ENCODE results near the gene PARP12. TPM values are rescaled to one million over a fixed set of nuclear protein-coding genes. Genes with fewer than 3 reads are reported as not detected.

Gene PARP12
- total and polyA plus RNA-seq, 10 of the 15 experiments (the other 5 are each of a cell fraction or from before 2014, with no cell fraction given), result 0.98 to 51.8 (median 18.0) TPM

DNA sequence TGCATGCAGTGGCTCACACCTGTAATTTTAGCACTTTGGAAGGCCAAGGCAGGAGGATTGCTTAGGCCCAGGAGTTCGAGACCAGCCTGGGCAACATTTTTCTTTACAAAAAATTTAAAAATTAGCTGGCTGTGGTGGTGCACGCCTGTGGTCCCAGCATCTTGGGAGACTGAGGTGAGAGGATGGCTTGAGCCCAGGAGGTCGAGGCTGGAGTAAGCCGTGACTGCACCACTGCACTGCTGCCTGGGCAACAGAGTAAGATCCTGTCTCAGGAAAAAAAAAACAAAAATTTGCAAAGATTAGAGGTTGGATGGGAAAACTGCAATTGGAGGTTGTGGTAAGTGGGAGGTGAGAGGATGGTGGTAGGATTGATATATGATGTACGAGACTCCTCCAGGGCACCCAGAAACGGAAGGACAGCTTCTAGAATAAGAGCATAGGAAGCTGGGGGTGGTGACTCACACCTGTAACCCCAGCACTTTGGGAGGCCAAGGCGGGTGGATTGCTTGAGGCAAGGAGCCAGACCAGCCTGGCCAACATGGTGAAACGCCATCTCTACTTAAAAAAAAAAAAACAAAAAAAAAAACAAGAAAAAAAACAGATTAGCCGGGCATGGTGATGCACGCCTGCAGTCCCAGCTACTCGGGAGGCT lies 19.1 kb upstream of the PARP12 start:
- CTCF ChIA-PET, result no interaction called here
- no peak overlapping the region for H3K4me3 ChIP-seq
- no peaks in the 10 kb centered on the region for H3K36me3 ChIP-seq (ENCODE audit: control insufficient read depth in 2 of 2, insufficient read depth in 2 of 2, low read length in 1 of 2)
- H4K20me1 ChIP-seq (ENCODE audit: control insufficient read depth, insufficient read depth), result no peaks in the 10 kb centered on the region
- H3K4me1 ChIP-seq (ENCODE audit: control insufficient read depth, insufficient read depth, low read length), result peaks cover 15% of the 10 kb centered on the region
- DNase-seq (ENCODE audit: low read depth, low spot score) (no peak), FAIRE-seq (no peak), ATAC-seq (no peak)
- whole genome bisulfite sequencing (ENCODE audit: insufficient coverage, insufficient replicate concordance, low lambda C conversion rate, missing lambda C conversion rate), result 54% methylated on average over 10 of the region's 11 CpGs
- SMC1A ChIA-PET (ENCODE audit: uncharacterized antibody, unreplicated experiment), result no interaction called here
- peaks cover 0 to 11% of the 10 kb centered on the region in 2 experiments; a peak in 2 of 4 replicates for H3K27me3 ChIP-seq (replicated peaks in 1 of 2; ENCODE audit: control insufficient read depth in 2 of 2, insufficient read depth in 2 of 2, low read length in 1 of 2)
- no TSS peak for BruUV-seq (replicated peaks)
- TF ChIP-seq HDAC6 (IDR thresholded peaks at IDR 0.05; ENCODE audit: unreplicated experiment) (no peak), TAF1 (IDR thresholded peaks at IDR 0.05; ENCODE audit: borderline replicate concordance, low read depth, low read length) (no peak), SREBF1 (IDR thresholded peaks at IDR 0.05; ENCODE audit: low read length) (no peak), SMAD1 (IDR thresholded peaks at IDR 0.05; ENCODE audit: low read depth, partially characterized antibody) (no peak), NR2F1 (conservative IDR thresholded peaks at IDR 0.05) (no peak)
- TF ChIP-seq, protein P1, sequence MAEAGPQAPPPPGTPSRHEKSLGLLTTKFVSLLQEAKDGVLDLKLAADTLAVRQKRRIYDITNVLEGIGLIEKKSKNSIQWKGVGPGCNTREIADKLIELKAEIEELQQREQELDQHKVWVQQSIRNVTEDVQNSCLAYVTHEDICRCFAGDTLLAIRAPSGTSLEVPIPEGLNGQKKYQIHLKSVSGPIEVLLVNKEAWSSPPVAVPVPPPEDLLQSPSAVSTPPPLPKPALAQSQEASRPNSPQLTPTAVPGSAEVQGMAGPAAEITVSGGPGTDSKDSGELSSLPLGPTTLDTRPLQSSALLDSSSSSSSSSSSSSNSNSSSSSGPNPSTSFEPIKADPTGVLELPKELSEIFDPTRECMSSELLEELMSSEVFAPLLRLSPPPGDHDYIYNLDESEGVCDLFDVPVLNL (IDR thresholded peaks at IDR 0.05; ENCODE audit: low read depth, low read length), result no peak
- TF ChIP-seq, protein P2, sequence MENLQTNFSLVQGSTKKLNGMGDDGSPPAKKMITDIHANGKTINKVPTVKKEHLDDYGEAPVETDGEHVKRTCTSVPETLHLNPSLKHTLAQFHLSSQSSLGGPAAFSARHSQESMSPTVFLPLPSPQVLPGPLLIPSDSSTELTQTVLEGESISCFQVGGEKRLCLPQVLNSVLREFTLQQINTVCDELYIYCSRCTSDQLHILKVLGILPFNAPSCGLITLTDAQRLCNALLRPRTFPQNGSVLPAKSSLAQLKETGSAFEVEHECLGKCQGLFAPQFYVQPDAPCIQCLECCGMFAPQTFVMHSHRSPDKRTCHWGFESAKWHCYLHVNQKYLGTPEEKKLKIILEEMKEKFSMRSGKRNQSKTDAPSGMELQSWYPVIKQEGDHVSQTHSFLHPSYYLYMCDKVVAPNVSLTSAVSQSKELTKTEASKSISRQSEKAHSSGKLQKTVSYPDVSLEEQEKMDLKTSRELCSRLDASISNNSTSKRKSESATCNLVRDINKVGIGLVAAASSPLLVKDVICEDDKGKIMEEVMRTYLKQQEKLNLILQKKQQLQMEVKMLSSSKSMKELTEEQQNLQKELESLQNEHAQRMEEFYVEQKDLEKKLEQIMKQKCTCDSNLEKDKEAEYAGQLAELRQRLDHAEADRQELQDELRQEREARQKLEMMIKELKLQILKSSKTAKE (IDR thresholded peaks at IDR 0.05; ENCODE audit: low read depth, poor library complexity, severe bottlenecking), result no peak
- H3K9ac ChIP-seq (ENCODE audit: control insufficient read depth, insufficient read depth, low read length), result no peak overlapping the region
- in situ Hi-C loops (cut with MboI) (no loop called here), intact Hi-C loops (cut with micrococcal nuclease; ENCODE audit: unreplicated experiment) (no loop called here)
- no peak overlapping the region for H3K27ac ChIP-seq (ENCODE audit: control insufficient read depth, insufficient read depth)
- H3K9me3 ChIP-seq (replicated peaks; ENCODE audit: control insufficient read depth, insufficient read depth, low read length), result no peaks in the 10 kb centered on the region
- RAD21 ChIA-PET (ENCODE audit: unreplicated experiment), result no interaction called here
- no peak overlapping the region for H2AFZ ChIP-seq (ENCODE audit: control insufficient read depth, low read depth, low read length)
- H3K4me2 ChIP-seq (ENCODE audit: control insufficient read depth, insufficient read depth), result no peak overlapping the region
- no peaks in the 10 kb centered on the region for H3K79me2 ChIP-seq (ENCODE audit: control insufficient read depth, insufficient read depth, low read length)
- POLR2A ChIA-PET, result interaction anchor here (0.6 kb wide), 1 partner anchor 21 kb away, joined by 5 read pairs; no protein-coding TSS in a partner anchor
